GM18861 (cell line): ENCODE measurements around the gene MNT.
A peak's percentile ranks its signal among the peaks of the same experiment; 100 is the strongest.

Experiments
- ATAC-seq: cut with Tn5 transposase; IDR thresholded peaks from one replicate; pipeline ENCODE4 v1.9.1; 2021; ENCODE audit not compliant: unreplicated experiment

MNT gene

GRCh38 chr17:2396568-2397246, 4.2 kb downstream of the MNT start:
- no peak for ATAC-seq

DNA sequence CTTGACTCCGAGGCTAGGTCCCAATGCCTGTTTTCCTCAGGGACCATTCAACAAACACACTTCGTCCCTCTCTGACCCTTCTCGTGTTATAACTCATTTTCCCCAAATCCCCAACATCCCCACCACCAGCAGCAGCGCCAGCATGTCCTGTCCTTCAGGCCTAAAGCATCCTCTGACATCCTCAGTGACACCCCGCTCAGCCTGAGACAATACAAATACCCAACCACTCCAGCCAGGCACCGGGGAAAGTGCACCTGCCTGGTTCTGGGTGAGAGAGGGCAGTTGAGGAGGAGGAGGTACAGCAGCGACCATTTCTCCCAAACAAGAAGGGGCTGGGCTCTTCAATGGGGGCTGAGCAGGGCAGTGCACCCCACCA, 4.7 kb downstream of the MNT start:
- ATAC-seq = no peak

DNA sequence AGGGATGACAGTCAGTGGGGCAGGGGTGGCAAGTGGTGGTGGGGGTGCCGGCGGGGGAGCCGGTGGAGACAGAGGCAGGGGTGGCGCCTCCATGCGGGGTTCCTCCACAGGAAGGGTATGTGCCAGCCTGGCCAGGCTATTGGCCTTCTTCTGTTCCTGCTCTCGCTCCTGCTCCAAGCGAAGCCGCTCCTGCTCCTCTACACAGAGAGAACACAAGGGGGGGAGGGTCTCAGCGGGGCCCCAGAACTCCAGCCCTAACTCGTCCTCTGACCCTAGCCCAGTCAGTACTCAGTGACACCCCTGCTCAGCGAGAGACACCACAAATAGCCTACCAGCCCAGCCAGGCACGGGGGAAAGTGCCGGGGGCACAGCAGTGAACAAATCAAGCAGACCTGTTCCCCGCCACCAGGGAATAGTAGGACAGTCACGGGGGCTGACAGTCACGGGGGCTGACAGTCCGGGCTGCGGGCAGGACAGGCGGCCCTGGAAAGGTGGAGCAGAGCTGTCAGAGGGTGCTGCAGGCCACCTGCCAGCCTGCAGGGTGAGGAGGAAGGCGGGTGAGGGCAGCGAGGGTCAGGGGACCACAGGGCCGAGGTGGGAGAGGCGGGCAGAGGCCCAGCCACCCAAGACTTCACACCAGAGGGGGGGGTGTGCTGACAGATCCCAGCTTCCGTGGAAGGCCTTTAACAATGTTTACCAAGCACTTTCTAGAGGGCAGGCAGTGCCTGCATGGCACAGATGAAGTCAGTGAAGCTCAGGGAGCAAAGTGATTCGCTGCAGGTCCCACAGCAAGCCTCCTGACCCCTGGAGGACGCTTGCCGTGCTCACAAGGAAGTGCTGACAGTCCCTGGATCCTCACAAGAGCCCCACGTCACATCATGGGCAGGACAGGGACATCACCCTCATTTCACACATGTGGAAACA, 5.3 kb downstream of the MNT start:
- ATAC-seq = no peak

- no peak for ATAC-seq
Measured at GRCh38 chr17:2394775-2395201, 6.1 kb downstream of the MNT start.

- no peak for ATAC-seq
Measured at GRCh38 chr17:2393954-2394749, 6.7 kb downstream of the MNT start.

- ATAC-seq = peak; percentile 29
Measured at GRCh38 chr17:2393174-2393953, 7.5 kb downstream of the MNT start.

GRCh38 chr17:2392252-2393173, 8.3 kb downstream of the MNT start:
- peak; percentile 33 for ATAC-seq

- ATAC-seq = no peak
Measured at GRCh38 chr17:2391597-2392251, 9.1 kb downstream of the MNT start.

- no peak for ATAC-seq
Measured at GRCh38 chr17:2390199-2390836, 10.5 kb downstream of the MNT start.

- no peak for ATAC-seq
Measured at GRCh38 chr17:2388683-2389055, 12.2 kb downstream of the MNT start.

DNA sequence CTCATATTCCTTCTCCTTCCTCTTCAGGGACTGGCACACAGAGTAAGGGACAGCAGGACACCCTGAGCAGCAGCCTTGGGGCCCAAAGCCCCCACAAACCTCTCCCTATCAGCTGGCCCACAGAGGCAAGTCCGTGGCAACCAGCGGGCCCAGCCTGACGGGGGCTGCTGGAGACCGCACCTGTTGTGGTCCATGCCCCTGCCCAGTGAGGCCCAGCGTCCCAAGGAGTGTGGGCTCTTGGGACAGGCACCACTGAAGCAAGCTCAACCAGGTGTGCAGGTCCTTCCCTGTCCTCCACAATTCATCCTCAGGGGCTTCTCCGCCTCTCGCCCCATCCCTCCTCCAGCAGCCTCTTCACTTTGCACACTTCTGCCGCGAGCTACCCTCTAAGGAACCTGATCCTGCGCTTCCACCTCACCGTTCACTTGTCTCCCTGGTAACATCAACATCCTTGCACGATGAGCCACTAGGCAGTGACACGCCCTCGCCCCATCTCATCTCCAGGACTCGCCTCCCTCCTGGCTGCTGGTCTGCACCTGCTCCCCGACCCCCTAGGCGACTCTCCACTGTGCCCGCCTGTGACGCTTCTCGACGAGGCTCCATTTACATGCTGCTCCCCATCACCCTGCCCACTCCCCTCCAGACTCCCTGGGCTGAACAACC, 12.7 kb downstream of the MNT start:
- no peak for ATAC-seq

DNA sequence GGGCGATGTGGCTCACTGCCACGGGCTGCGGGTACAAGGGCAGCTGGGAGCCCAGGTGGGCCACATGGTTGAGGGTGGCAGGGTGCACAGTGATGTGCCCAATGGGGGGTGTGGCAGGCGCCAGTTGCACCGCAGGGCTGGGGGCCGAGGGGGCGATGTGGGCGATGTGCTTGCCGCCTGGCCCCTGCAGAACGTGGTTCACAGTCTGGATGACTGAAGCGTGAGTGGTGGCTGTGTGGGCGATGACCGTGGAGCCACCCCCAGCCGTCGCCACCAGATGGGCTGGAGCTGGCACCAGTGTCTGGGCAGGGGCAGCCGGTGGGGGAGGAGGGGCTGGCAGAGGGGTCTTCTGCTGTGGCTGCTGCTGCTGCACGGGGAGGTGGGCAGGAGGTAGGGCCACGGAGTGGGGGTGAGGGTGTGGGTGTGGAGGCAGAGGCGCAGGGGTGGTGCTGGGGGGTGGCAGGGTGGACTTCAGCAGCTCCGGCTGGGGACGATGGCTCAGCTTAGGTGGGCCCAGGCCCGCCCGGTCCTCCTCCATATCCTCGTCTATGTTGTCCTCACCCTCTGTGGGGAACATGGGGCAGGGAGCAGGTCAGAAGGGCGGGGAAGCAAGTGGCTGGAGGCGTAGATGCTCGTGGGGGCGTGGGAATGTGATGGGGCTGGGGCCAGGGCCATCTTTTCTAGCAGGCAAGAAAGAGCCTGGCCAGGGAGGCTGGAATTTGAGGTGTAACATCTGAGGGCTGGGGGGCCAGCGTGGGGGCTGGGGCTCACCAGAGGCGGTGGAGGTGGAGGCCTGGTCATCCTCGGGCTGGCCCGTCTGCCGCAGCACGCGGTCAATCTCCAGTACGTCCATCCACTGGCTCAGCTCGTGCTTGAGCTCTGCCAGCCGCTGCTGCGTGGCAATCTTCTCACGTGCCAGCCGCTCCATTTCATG, 13.5 kb downstream of the MNT start:
- no peak for ATAC-seq

DNA sequence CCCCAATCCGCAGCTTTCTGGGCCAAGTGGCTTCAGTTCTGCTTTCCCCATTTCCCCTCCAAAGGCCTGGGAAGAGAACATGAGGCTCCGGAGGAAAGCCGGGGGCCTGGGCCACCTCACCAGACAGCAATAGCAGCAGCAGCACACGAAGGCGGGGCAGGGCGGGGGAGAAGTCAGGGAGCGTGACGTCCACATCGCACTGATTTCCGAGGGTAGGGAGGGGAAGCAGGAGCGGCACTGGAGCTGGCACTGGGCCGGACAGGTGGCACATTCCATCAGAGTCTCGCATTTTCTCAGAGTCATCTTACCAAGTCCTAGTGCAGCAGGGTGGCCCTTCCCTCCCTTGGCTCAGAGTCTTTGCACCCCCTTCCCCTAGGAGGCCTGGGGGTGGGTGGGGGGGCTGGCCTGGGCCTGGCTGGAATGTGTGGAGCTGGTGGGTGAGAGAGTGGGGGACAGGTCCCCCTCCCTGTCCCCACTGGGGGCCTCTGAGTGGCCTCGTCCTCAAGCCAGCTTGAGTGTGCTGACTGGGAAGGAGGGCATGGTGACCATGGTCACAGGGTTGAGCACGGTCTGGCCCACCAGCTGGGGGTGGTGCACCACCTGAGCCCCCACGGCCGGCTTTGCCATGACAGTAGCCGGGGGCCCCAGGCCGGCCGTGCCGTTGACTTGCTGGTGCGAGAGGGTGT, 14.3 kb downstream of the MNT start:
- ATAC-seq = no peak

GRCh38 chr17:2385240-2386210, 15.3 kb downstream of the MNT start:
- ATAC-seq = no peak

DNA sequence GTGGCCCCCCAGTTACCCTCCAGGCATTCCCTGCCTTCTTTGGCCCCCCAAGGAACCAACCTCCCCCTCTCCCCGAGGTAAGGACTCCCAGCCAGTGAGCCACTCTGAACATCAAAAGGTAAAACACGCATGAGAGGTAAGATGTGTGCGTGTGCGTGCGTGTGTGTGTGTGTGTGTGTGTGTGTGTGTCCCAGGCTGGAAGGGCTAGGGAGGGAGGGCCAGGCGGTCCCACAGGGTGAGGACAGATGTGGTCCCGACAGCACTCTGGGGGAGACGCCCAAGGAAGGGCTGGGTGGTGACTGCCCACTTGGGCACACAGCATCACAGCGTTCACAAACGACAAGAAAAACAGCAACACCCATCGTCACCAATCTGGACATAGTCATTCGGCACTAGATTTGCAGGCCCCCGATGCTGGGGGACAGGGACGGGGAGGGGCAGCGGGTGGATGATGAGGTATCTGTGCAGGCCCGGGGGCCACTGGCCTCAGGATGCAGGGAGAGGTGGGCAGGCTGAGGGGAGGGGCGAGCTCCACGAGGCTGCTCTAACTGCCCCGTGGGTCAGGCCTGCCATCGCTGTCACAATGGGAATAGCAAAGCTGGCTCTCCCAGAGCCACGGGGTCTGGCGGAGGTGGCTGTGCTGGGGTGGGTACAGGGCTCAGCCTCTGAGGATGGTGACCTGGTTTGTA, 16.3 kb downstream of the MNT start:
- ATAC-seq = no peak
